NCI-H2227 treated with DMSO at 0.1 percent for 48 hours (cell line): ENCODE measurements around the gene CXorf38.

Experiments
- DNase-seq: peaks from one replicate; lab custom pipeline; 2025; lab: John Stamatoyannopoulos, UW

The CXorf38 gene, protein sequence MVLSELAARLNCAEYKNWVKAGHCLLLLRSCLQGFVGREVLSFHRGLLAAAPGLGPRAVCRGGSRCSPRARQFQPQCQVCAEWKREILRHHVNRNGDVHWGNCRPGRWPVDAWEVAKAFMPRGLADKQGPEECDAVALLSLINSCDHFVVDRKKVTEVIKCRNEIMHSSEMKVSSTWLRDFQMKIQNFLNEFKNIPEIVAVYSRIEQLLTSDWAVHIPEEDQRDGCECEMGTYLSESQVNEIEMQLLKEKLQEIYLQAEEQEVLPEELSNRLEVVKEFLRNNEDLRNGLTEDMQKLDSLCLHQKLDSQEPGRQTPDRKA

GRCh38 chrX:40647307-40648197, at the start of gene CXorf38:
TSS of gene CXorf38 (minus strand) at chrX:40647561. CDS start at chrX:40647520, 41 bp downstream.
- DNase-seq = peak; percentile 97

- DNase-seq = no peak
These were observed 47.4 kb upstream of the CXorf38 start for GRCh38 chrX:40694802-40695201.

GRCh38 chrX:40688929-40689328, 41.6 kb upstream of the CXorf38 start:
- no peak for DNase-seq

DNA sequence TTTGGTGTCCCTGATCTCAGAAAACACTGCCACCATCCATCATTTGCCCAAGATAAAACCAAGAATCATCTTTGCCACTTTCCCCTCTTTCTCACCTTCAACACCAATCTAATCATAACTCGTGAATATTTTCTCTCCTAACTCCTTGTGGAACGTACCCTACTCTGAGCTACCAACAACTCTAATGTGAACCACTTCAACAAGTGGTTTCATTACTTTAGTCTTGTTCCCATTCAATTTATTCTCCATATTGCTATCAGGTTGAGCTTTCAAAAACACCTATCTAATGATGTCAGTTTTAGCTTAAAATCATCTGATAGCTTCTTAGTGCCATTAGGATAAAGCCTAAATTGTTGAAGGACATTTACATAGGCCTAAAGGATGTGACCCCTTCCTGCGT, 39.8 kb upstream of the CXorf38 start:
- DNase-seq = no peak

- DNase-seq = no peak
These were observed 38.1 kb upstream of the CXorf38 start for GRCh38 chrX:40685362-40685918.

DNA sequence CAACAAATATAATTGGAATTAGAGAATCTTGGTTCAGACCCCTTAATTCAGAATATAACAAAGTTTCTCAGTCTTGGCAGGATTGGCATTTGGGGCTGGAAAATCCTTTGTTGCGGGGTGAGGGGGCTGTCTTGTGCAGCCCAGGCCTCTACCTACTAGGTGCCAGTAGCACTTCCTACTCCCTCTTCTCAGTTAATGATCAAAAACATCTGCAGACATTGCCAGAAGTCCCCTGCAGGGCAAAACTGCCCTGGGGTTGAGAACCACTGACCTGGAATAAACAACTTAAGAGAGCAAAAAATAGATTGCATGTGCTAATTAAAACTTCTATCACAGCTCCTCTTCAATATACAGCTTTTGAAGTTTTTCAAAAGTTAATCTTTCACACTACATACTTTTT, 36.7 kb upstream of the CXorf38 start:
- DNase-seq = peak; percentile 2

DNA sequence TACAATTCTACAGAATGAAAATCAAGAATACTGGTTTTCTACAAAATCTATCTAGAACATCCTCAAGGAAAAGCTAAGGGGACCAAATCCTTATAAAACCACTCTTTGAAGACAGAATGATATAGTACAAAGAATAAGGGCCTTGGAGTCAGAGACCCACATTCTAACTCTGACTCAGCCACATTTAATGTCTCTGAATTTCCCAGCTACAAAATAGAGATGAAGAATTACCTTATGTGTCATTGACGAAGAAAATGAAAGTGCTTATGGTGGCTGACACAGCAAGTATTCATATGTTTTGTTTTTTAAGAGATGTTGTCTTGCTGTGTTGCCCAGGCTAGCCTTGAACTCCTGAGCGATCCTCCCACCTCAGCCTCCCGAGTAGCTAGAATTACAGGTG, 35.9 kb upstream of the CXorf38 start:
- DNase-seq = no peak

DNA sequence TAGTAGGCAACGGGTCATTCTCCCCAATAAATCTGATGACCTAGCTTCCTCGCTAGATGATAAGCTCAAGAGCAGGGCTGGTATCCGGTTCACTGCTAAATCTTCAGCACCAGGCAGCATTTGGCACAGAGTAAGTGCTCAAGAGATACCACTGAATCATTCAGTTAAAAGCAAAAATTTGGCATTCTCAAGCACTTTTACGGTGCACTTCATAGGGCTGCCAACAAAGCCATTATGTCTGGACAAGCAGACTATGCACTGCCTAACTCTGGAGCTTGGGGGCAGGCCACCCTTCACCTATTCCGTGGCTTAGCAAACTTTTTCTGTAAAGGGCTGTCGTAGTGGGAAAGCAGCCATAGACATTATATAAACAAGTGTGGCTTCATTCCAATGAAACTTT, 23.8 kb upstream of the CXorf38 start:
- DNase-seq = no peak

GRCh38 chrX:40663880-40664630, 16.7 kb upstream of the CXorf38 start:
- no peak for DNase-seq

GRCh38 chrX:40663078-40663740, 15.8 kb upstream of the CXorf38 start:
- DNase-seq = no peak

DNA sequence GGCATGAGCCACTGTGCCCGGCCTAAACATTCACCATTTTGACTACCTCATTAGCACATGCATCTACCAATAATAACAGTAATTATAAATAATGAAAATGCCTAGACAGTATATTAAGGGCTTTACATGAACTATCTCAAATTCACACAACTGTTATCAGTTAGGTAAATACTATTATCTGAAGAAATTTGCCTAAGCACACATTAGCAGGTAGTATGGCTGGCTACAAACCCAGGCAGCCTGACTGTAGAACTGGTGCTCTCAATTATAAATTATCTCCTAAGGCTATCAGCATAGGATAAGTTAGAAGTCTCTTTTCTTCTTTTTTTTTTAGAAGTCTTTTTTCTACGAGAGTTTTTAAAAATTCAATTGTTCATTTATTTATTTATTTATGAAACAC, 14.1 kb upstream of the CXorf38 start:
- DNase-seq = no peak

DNA sequence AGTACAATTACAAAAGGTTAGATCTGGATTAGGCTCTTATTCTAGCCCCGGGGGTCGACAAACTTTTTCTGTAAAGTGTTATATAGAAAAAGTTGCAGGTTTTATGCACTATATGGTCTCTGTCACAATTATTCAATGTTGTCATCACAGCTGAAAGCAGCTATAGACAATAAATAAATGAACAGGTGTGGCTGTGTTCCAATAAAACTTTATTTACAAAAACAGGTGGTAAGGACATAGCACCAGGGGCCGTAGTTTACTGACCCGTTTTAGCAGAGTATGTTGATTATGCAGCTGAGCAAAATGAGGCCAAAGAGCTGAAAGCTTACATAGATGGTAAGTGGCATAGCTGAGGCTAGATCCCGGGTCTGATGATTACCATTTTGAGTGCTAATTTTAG, 13.0 kb upstream of the CXorf38 start:
- no peak for DNase-seq

- no peak for DNase-seq
These were observed 6.2 kb upstream of the CXorf38 start for GRCh38 chrX:40653535-40653934.

GRCh38 chrX:40652664-40653063, 5.3 kb upstream of the CXorf38 start:
- DNase-seq = no peak

DNA sequence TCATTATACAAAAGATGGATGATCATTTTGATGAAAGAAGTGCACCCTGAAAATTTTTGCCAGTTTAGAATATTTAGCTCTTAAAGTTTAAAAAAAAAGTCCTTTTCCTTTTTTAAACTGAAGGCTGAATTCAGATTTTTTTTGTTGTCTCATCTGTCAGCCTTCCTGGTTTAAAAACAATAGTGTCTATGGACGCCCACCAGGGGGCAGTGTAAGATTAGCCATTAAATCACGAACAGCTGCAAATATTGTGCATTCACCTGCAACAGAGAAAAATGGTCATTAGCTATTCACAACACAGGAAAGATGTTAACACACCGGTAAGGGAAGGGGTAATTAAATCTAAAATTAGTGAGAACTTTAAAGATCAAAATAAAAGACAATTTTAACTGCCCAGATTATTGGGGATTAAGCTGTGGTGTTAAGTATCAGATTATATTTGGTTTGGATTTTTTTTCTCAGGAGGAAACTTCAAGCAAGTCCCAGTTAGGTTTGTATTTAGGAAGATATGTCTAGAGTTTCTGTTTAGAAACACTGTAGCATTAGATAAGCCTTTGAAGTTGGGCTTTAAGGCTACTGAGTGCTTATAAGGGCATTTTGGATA, 4.4 kb upstream of the CXorf38 start:
- DNase-seq = peak; percentile 64

GRCh38 chrX:40646489-40647306, 663 bp downstream of the CXorf38 start:
- peak; percentile 12 for DNase-seq

- DNase-seq = no peak
These were observed 2.5 kb downstream of the CXorf38 start for GRCh38 chrX:40644821-40645358.

- DNase-seq = no peak
These were observed 3.2 kb downstream of the CXorf38 start for GRCh38 chrX:40644176-40644575.

GRCh38 chrX:40637687-40638086, 9.7 kb downstream of the CXorf38 start:
- DNase-seq = no peak

DNA sequence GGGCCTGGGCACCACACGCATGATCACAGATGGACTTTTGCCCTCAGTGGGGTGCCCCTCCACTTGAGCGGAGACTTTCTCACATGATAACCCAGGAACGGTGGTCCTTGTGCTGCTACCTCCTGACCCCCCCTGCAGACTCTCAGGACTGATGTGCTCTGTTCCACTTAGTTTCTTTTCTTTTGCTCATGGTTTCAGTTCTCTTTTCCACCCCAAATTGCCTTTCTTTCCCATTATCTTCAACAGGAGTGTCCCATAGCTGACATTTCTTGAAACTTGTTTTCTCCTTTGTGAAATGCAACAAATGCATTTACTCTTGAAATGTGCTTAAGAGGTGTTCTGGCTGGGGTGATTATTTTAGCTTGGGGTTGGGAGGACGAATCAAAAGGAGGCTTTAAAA, 15.2 kb downstream of the CXorf38 start:
- no peak for DNase-seq
